DOHH2 (cell line): ENCODE measurements around the gene PPT1.

Experiments used
- H3F3A ChIP-seq: fragments of 200-600 bp; sonication (generic), shearing (Covaris generic); 2 replicates; pipeline ENCODE4 v1.6.0; 2016; ENCODE audit warnings: antibody characterized with exemption, mild to moderate bottlenecking; ENCODE audit not compliant: control insufficient read depth, insufficient read depth
- H3K27ac ChIP-seq: fragments of 200-600 bp; sonication (generic); 2 replicates; pipeline ENCODE4 v1.5.1; 2014; ENCODE audit warnings: low read depth, mild to moderate bottlenecking, low read length, moderate library complexity
- H3K27me3 ChIP-seq: fragments of 200-600 bp; sonication (generic); 2 replicates; pipeline ENCODE4 v1.6.1; 2014; ENCODE audit warnings: mild to moderate bottlenecking, low read length, mixed read lengths; ENCODE audit not compliant: control insufficient read depth
- H3K36me3 ChIP-seq: fragments of 200-600 bp; sonication (generic); 2 replicates; pipeline ENCODE4 v1.6.1; 2014; ENCODE audit warnings: mild to moderate bottlenecking, low read length, moderate library complexity, mixed read lengths; ENCODE audit not compliant: control insufficient read depth
- H3K4me1 ChIP-seq: fragments of 200-600 bp; sonication (generic); 2 replicates; pipeline ENCODE4 v1.6.1; 2014; ENCODE audit warnings: mild to moderate bottlenecking, low read length, mixed read lengths; ENCODE audit not compliant: control insufficient read depth
- H3K4me2 ChIP-seq: fragments of 200-600 bp; sonication (generic); 2 replicates; pipeline ENCODE4 v1.6.0; 2014; ENCODE audit warnings: mild to moderate bottlenecking, low read length, moderate library complexity
- H3K4me3 ChIP-seq: fragments of 200-600 bp; sonication (generic); 2 replicates; pipeline ENCODE4 v1.5.1; 2014; ENCODE audit warnings: mild to moderate bottlenecking, low read length, mixed read lengths
- H3K79me2 ChIP-seq: fragments of 200-600 bp; sonication (generic); 2 replicates; pipeline ENCODE4 v1.6.1; 2014; ENCODE audit warnings: mild to moderate bottlenecking, low read length, mixed read lengths; ENCODE audit not compliant: control insufficient read depth
- H3K9me2 ChIP-seq: fragments of 200-600 bp; sonication (generic); replicated peaks from 2 replicates; pipeline ENCODE4 v1.6.1; 2014; ENCODE audit warnings: mild to moderate bottlenecking, low read length, mixed read lengths; ENCODE audit not compliant: control insufficient read depth
- H3K9me3 ChIP-seq: fragments of 200-600 bp; sonication (generic); 2 replicates; pipeline ENCODE4 v1.6.1; 2014; ENCODE audit warnings: antibody characterized with exemption, low read length, mixed read lengths; ENCODE audit not compliant: control insufficient read depth, insufficient read depth
- H4K20me1 ChIP-seq: fragments of 200-600 bp; sonication (generic); 2 replicates; pipeline ENCODE4 v1.6.0; 2014; ENCODE audit warnings: low read depth, mild to moderate bottlenecking, antibody characterized with exemption, low read length, moderate library complexity; ENCODE audit not compliant: control insufficient read depth, insufficient read depth
- CTCF ChIP-seq: fragments of 200-600 bp; sonication (generic); IDR thresholded peaks from one replicate; pipeline ENCODE4 v1.5.1; 2014; ENCODE audit warnings: antibody characterized with exemption, mild to moderate bottlenecking, low read depth, low read length; ENCODE audit not compliant: poor library complexity, severe bottlenecking
- EZH2phosphoT487 ChIP-seq: fragments of 200-600 bp; sonication (generic); IDR thresholded peaks from 2 replicates; pipeline ENCODE4 v1.6.1; 2017; ENCODE audit warnings: borderline replicate concordance, mild to moderate bottlenecking, antibody characterized with exemption, low read length, moderate library complexity, mixed read lengths

Gene PPT1

GRCh38 chr1:40095806-40096205 lies 1.2 kb downstream of the PPT1 start:
- Histone ChIP-seq H3K27ac (no peak overlapping the region), H3K4me3 (peak overlapping the region; percentile 90), H4K20me1 (no peaks in the 10 kb centered on the region), H3K27me3 (no peaks in the 10 kb centered on the region), H3K9me3 (no peaks in the 10 kb centered on the region), H3K36me3 (peaks cover 22% of the 10 kb centered on the region), H3K4me1 (peaks cover 23% of the 10 kb centered on the region), H3K79me2 (peaks cover 37% of the 10 kb centered on the region), H3K9me2 (no peaks in the 10 kb centered on the region), H3F3A (peaks cover 3% of the 10 kb centered on the region; the same call in 1 of the 2 replicates), H3K4me2 (peak overlapping the region; percentile 79)
- TF ChIP-seq CTCF (no peak), EZH2phosphoT487 (no peak)

- Histone ChIP-seq H3K4me2 (no peak overlapping the region), H3K4me3 (no peak overlapping the region), H3F3A (peaks cover 3% of the 10 kb centered on the region; the same call in 1 of the 2 replicates), H3K4me1 (peaks cover 23% of the 10 kb centered on the region), H3K9me3 (no peaks in the 10 kb centered on the region), H3K27me3 (no peaks in the 10 kb centered on the region), H3K9me2 (no peaks in the 10 kb centered on the region), H3K27ac (no peak overlapping the region), H3K36me3 (peaks cover 34% of the 10 kb centered on the region), H3K79me2 (peaks cover 37% of the 10 kb centered on the region), H4K20me1 (no peaks in the 10 kb centered on the region)
- no peak for TF ChIP-seq CTCF
- TF ChIP-seq EZH2phosphoT487, result no peak
Observed at GRCh38 chr1:40094466-40095110, 2.5 kb downstream of the PPT1 start.

GRCh38 chr1:40092706-40093639 lies 4.1 kb downstream of the PPT1 start:
- Histone ChIP-seq H3K9me2 (no peaks in the 10 kb centered on the region), H3K4me1 (peaks cover 23% of the 10 kb centered on the region), H3K4me3 (no peak overlapping the region), H3K27me3 (no peaks in the 10 kb centered on the region), H3K9me3 (no peaks in the 10 kb centered on the region), H3F3A (peaks cover 3% of the 10 kb centered on the region; the same call in 1 of the 2 replicates), H3K79me2 (peaks cover 37% of the 10 kb centered on the region), H4K20me1 (no peaks in the 10 kb centered on the region), H3K4me2 (no peak overlapping the region), H3K27ac (no peak overlapping the region), H3K36me3 (peaks cover 46% of the 10 kb centered on the region)
- TF ChIP-seq EZH2phosphoT487 (no peak), CTCF (no peak)
